ENCODE data around the gene LIMS2.

The LIMS2 gene

DNA sequence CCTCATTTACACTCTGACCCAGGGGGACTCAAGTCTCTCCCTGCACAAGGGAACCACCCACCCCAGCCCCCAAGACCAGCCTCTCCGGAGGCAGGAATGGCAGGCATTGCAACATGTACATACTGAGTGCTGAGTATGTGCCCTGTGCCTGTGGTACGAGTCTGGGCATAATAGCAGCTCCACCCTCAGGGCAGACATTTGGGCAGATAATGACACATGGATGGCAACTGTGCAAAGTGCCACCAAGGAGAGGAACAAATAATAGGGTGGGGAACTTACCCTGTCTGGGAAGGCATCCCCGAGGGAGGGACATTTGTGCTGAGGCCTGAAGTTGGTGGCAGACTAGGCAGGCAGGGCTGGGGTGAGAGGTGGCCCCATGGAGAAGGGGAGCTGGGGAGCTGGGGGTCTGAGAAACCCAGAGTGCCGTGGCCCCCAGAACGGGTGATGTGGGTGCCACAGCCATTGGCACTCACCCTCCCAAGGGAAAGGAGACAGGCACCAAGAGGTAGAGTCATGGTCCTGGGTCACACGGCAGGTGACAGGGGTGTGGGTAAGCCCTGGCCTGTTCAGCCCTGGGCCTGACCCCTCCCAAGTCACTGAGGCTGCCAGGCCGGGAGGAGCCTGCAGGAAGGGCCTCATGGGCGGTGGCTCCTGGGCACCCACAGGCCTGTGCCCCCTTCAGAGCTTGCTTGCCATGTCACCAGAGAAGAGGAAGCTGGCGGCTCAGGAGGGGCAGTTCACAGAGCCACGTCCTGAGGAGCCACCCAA lies 45.0 kb downstream of the LIMS2 start:
- Mint-ChIP-seq H3K9me3 (no peaks in the 10 kb centered on the region), H3K4me3 (no peak overlapping the region), H3K27ac (peak overlapping the region in 1 of 2 donors; percentile 9), H3K4me1 (peaks cover 29% of the 10 kb centered on the region), H3K27me3 (no peaks in the 10 kb centered on the region)
- ATAC-seq (no peak), DNase-seq (no peak)

DNA sequence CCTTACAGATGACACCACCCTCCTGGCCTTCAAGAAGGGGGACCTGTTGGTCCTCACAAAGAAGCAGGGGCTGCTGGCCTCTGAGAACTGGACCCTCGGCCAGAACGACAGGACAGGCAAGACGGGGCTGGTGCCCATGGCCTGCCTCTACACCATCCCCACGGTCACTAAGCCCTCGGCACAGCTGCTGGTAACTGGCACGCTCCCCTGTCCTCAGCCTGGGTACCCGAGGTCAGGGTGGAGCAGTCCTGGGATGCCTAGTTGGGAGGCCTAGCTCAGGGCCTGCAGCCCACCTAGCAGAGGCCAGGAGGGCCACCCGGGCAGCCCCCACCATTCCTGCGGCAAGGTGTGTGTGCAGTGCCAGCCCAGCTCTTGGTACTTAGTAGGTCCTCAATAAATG lies 45.7 kb downstream of the LIMS2 start:
- ATAC-seq = no peak
- DNase-seq = no peak
- no peak overlapping the region for H3K4me3 Mint-ChIP-seq
- no peaks in the 10 kb centered on the region for H3K9me3 Mint-ChIP-seq
- H3K27me3 Mint-ChIP-seq = no peaks in the 10 kb centered on the region
- H3K27ac Mint-ChIP-seq = no peak overlapping the region
- peaks cover 23% of the 10 kb centered on the region for H3K4me1 Mint-ChIP-seq

DNA sequence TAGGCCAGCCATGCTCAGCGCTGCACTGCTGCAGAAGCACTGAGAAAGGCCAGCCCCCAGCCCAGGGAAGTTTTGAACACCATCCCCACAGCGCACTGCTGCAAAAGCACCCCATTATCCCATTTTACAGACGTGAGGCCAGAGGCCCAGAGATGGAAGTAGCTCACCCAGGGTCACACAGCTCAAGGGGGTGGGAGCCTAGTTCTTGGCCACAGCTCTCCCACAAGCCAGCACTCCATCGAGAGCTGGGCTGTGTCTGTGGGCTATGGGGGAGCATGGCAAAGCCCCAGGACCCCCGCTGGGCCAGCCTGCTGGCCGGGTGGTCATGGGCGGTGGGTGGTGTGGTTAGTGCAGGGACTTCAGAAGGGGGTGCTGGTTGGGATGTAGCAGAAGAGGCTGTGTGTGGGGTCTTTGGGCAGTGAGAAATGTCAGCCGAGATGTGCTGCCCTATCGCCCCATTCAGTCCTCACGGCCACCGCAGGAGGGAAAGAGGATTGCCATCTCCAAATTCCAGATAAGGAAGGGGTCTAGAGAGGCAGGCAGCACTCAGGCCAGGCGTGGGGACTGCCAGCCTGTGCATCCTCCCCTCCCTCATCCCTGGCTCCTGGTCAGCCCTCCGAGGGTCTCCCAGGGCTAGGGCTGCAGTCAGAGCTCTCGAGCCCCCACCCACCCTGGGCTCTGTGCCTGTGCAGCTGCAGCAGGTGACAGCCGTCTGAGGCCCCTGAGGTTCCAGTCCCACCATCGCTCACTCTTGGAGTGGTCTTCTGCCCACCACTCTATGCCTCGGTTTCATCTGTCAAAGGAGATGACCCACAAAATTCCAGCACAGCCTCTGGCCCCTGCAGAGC lies 46.3 kb downstream of the LIMS2 start:
- no peak for DNase-seq
- H3K4me3 Mint-ChIP-seq = no peak overlapping the region
- no peaks in the 10 kb centered on the region for H3K9me3 Mint-ChIP-seq
- no peak overlapping the region for H3K27ac Mint-ChIP-seq
- ATAC-seq = no peak
- H3K4me1 Mint-ChIP-seq = peaks cover 18% of the 10 kb centered on the region
- no peaks in the 10 kb centered on the region for H3K27me3 Mint-ChIP-seq

DNA sequence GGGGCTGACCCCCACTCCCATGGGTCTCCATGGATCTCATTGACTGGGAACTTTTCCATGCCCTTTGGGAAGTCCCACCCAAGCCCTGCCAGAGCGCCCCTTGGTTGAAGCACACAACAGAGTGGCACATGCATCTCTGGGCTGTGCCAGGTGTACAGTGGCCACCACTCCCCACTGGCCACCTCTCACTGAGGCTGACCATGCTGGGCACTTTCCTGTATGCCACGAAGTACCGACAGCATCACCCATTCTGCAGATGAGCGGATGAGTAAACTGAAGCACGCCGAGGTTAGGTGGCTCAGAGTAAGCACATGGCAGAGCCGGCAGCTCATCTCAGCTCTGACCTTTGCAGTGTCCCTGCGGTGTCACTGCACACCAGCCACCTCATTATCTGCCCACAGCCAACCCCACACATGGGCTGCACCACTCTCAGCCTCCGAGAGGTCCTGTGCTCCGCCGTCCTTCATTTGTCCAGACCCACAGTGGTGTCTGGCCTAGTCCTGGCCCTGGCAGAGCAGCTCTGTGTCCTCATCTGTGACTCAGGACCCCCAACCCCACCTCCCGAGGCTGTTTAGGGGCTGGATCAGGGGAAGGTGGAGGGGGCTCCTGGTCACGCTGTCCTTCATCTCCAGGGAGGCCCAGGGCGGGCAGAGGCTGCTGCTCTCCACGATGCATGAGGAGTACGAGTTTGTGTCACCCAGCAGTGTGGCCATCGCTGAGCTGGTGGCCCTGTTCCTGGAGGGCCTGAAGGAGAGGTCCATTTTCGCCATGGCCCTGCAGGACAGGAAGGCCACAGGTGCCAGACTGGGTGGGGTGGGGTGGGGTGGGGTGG lies 47.4 kb downstream of the LIMS2 start:
- H3K9me3 Mint-ChIP-seq = no peaks in the 10 kb centered on the region
- no peak for ATAC-seq
- no peak overlapping the region for H3K4me3 Mint-ChIP-seq
- no peaks in the 10 kb centered on the region for H3K27me3 Mint-ChIP-seq
- no peak for DNase-seq
- peaks cover 8% of the 10 kb centered on the region for H3K4me1 Mint-ChIP-seq
- H3K27ac Mint-ChIP-seq = no peak overlapping the region

DNA sequence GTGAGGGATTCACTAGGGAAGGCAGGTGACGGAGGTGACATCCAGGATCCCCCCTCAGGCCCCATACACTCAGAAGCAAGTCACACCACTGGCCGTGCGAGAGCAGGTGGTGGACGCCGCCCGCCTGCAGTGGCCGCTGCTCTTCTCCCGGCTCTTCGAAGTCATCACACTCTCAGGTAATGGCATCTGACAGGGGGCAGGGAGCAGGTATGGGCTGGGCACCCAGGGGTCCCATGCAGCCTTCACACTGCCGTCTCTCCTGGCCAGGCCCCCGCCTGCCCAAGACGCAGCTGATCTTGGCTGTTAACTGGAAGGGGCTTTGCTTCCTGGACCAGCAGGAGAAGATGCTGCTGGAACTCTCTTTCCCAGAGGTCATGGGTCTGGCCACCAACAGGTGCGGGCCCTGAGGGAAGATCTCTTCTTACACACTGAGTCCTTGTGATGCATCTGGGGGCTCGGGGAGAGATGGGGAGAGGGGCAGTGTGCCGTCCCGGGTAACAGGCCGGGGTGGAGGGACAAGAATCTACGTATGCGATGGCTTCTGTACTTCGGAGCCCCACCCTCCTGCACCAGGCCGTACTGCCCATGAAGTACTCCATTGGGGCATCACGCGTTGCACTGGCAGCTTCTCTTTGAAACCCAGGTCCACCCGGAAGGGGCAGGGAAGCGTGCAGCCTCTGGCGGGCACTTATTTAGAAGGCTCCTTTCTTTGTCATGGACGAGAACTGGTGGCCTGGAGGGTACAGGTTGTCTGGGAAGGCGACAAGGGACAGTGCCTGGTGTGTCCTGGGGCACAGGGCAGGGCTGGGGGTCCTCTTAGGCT lies 48.2 kb downstream of the LIMS2 start:
- Mint-ChIP-seq H3K4me3 (no peak overlapping the region), H3K9me3 (no peaks in the 10 kb centered on the region), H3K27ac (no peak overlapping the region), H3K27me3 (no peaks in the 10 kb centered on the region), H3K4me1 (no peaks in the 10 kb centered on the region)
- no peak for ATAC-seq
- DNase-seq = no peak

DNA sequence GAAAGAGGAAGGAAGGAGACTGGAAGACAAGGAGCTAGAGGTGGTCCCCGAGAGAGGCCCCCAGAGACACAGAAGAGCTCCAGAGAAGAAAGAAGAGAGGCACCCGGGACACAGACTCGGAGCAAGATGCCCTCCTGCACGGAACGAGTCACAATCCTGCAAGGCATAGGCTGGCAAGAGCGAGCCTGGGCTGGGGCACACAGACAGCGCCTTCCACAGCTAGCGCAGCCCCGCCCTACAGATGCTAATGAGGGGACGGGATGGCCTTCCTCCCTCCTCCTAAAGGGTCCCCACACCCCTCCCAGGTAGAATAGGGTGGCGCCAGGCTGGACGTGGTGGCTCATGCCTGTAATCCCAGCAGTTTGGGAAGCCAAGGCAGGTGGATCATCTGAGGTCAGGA lies 49.2 kb downstream of the LIMS2 start:
- H3K4me1 Mint-ChIP-seq = no peaks in the 10 kb centered on the region
- no peak overlapping the region for H3K4me3 Mint-ChIP-seq
- no peak for DNase-seq
- ATAC-seq = no peak
- no peaks in the 10 kb centered on the region for H3K27me3 Mint-ChIP-seq
- H3K27ac Mint-ChIP-seq = peak overlapping the region in 1 of 2 donors; percentile 56
- no peaks in the 10 kb centered on the region for H3K9me3 Mint-ChIP-seq

DNA sequence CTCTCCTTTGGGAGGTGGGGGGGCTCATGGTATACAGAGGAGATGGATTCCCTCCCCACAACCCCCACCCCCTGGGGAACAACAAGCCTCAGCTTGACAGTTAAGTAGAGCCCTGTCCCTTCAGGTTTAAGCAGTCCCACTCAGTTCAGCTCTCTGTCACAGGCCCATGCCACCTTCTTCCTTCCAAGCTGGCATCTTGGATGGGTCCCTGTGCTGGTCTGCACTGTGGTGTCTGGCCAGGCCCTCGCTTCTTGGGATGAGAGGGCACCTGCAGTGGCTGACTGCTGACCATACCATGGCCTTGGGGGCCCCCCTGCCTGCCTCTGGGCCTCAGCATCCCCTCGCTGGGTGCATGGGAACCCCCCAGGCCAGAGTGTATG lies 49.8 kb downstream of the LIMS2 start:
- H3K4me3 Mint-ChIP-seq = no peak overlapping the region
- H3K9me3 Mint-ChIP-seq = no peaks in the 10 kb centered on the region
- DNase-seq (no peak), ATAC-seq (no peak)
- H3K27me3 Mint-ChIP-seq = no peaks in the 10 kb centered on the region
- no peak overlapping the region for H3K27ac Mint-ChIP-seq
- H3K4me1 Mint-ChIP-seq = no peaks in the 10 kb centered on the region

DNA sequence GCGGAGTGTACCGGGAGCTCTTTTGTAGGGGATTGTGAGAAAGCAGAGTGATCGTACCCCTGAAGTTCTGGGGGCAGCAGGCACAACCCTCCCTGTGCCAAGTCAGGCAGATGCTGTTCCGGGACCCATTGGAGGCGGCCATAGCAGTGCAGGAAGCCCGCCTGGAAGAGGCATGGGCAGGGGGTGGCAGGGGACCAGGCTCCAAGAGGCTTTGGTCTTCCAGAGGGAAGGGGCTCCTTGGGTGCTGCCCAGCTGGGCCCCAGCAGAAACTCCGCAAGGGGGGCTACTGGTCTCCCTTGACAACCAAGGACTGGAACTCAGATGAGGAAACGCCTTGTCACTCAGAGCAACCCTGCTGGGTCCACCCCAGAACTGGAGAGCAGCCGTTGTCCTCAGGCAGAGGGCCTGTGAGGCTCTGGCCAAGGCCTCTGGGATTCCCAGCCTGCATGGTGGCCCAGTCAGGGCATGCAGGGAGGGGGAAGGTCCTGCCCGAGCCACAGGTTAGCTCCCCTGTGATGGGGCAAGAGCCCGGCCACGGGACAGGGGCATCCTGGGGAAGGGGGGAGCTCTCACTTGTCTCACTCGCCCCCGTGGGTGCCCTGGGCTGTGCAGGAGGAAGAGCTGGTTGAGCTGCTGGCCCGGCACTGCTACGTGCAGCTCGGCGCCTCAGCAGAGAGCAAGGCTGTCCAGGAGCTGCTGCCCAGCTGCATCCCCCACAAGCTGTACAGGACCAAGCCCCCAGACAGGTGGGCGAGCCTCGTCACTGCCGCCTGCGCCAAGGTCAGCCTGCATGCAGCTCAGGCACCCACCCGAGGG lies 50.4 kb downstream of the LIMS2 start:
- Mint-ChIP-seq H3K4me3 (no peak overlapping the region), H3K27me3 (no peaks in the 10 kb centered on the region), H3K9me3 (no peaks in the 10 kb centered on the region), H3K4me1 (no peaks in the 10 kb centered on the region), H3K27ac (peak overlapping the region in 1 of 2 donors; percentile 13)
- DNase-seq (no peak), ATAC-seq (no peak)

DNA sequence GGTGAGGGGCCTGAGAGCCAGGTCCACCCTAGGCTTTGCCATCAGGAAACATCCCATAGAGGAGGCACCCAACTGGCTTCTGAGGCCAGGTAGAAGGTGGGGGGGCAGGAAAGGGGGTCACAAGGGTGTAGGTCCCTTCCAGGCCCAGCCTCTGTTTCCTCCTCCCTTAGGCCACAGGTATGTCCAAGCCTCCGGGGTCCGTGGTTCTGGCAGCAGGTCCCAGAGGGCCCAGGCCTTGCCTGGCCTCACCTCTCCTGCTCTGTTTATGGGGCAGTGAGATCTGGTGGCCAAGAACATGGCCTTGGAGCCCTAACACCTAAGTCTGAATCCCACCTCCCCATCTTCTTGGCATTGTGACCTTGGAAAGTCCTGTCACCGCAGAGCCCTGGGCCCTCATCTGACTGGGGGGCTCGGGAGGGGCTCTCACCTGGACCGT lies 51.0 kb downstream of the LIMS2 start:
- Mint-ChIP-seq H3K9me3 (no peaks in the 10 kb centered on the region), H3K4me1 (no peaks in the 10 kb centered on the region), H3K4me3 (no peak overlapping the region), H3K27me3 (no peaks in the 10 kb centered on the region), H3K27ac (peak overlapping the region in 1 of 2 donors; percentile 13)
- no peak for ATAC-seq
- DNase-seq = no peak

DNA sequence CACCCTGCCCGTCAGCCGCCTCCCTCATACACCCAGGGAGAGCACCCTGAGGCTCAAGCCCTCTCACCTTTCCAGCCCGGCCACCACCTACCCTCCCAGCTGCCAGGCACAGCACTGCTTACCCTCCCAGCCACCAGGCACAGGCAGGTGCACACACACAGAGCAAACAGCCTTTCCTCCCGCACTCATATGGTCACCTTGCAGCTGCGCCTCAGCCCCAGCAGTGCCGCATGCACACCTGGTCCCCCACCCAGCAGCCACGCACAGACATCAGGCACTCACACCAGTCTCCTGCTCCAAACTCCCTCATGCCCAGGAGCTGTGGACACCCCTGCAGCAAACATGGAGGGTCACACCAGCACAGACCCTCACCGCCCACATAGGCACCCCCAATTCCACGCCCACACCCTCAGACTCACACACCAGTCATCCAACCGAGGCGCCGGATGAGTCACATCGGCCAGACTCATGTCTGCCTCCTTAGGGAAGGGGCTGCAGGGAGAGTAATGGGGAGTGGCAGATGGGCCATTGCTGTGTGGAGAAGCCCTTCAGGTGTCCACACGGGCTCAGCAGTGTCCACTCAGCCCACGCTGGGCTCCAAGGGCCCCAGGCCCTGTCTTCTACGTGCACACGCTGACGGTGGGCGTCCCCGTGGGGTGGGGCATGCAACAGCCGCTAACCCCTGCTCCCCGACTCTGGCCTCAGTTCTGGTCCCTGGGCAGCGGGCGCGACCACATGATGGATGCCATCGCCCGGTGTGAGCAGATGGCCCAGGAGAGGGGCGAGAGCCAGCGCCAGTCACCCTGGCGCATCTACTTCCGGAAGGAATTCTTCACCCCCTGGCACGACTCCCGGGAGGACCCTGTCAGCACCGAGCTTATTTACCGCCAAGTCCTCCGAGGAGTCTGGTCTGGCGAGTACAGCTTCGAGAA lies 51.7 kb downstream of the LIMS2 start:
- H3K9me3 Mint-ChIP-seq = no peaks in the 10 kb centered on the region
- no peak overlapping the region for H3K4me3 Mint-ChIP-seq

DNA sequence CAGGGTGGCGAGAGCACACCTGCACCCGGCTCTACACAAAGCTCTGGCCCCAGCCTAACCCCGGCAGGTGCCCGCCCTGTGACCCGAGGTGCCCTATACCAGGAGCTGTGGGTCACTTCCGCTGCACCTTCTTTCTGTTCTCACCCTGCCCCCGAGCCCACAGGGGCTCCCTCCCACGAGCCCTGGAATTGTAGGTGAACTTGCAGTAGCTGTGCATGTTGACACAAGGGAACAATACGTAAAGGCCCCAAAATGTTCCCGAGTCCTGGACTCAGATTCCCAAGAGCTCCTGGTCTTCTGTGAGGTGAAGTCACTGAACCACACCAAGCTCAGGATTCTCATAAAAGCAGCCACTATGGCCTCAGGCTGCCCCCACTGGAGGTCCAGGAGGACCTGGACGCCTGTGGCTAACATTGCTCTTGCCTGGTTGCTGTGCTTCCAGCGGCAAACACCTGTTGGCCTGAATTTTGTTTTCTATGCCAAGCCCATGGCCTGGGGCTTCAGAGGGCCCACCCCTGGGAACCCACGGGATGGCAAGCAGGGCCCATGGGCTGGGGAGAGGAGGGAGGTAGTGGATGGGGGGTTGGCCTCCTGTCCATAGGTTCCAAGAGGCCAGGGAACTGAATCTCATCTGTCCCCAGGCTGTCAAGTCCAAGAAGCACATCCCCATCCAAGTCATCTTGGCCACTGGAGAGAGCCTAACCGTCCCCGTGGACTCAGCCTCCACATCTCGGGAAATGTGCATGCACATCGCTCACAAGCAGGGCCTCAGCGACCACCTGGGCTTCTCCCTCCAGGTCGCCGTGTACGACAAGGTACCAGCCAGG lies 52.6 kb downstream of the LIMS2 start:
- ATAC-seq = no peak
- no peak overlapping the region for H3K4me3 Mint-ChIP-seq
- H3K27me3 Mint-ChIP-seq = no peaks in the 10 kb centered on the region
- H3K27ac Mint-ChIP-seq = no peak overlapping the region
- peak in 1 of 2 donors; percentile 4 for DNase-seq
- H3K9me3 Mint-ChIP-seq = no peaks in the 10 kb centered on the region
- no peaks in the 10 kb centered on the region for H3K4me1 Mint-ChIP-seq

More for the DNA sequence above, 51.7 kb downstream of the LIMS2 start:
- H3K27me3 Mint-ChIP-seq = no peaks in the 10 kb centered on the region
- ATAC-seq = no peak
- H3K27ac Mint-ChIP-seq = no peak overlapping the region
- H3K4me1 Mint-ChIP-seq = no peaks in the 10 kb centered on the region
- DNase-seq = peak in 1 of 2 donors; percentile 4

DNA sequence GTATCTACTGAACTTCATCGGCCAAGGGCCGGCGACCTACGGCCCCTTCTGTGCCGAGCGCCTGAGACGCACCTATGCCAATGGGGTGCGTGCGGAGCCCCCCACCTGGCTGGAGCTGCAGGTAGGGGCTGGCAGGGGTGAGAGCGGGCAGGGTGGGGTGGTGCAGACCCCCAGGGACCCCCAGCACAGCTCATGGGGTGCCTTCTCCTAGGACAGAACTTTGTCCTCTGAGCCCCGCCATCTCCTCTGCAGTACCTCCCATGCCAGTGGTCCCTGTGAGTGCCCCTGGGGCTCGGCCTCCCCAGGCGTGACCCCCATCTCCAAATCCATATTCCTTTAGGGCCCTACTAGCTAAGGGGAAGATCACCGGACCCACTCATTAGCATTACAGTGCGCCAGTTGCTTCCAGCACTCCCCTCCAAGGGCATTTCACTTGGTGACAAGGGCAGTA lies 53.3 kb downstream of the LIMS2 start:
- DNase-seq (peak in 1 of 2 donors; percentile 5), ATAC-seq (peak; percentile 21)
- peak overlapping the region in 1 of 2 donors; percentile 10 for H3K27ac Mint-ChIP-seq

DNA sequence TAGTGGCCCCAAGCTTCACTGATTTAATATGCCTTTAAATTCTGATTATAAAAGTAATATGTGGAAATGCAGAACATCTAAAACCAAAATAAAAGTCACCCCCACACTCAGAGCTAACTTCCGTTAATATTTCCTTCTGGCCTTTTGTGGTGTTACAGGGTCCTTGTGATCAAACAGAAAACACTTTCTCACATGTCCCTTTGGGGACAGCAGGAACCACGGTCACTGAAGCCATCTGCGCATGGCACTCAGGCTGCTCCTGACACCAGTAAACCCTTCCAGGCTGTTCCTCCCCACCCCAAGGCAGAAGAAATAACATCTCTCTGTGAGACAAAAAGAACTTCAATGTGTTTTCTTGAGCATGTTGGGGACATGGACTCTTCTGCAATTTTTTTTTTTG lies 54.5 kb downstream of the LIMS2 start:
- H3K4me1 Mint-ChIP-seq = peaks cover 13% of the 10 kb centered on the region
- no peaks in the 10 kb centered on the region for H3K9me3 Mint-ChIP-seq
- H3K4me3 Mint-ChIP-seq = no peak overlapping the region
- peaks cover 6% of the 10 kb centered on the region for H3K27me3 Mint-ChIP-seq
- DNase-seq = no peak
- no peak for ATAC-seq
- H3K27ac Mint-ChIP-seq = no peak overlapping the region

More for the DNA sequence above, 53.3 kb downstream of the LIMS2 start:
- no peaks in the 10 kb centered on the region for H3K27me3 Mint-ChIP-seq
- H3K9me3 Mint-ChIP-seq = no peaks in the 10 kb centered on the region
- peaks cover 2% of the 10 kb centered on the region for H3K4me1 Mint-ChIP-seq
- no peak overlapping the region for H3K4me3 Mint-ChIP-seq
